ENCODE data around the gene MRPL11. TPM values are rescaled to one million over a fixed set of nuclear protein-coding genes. Genes with fewer than 3 reads are reported as not detected.
A peak's percentile ranks its signal among the peaks of the same experiment; 100 is the strongest.

The MRPL11 gene
- total and polyA plus RNA-seq, 2 experiments from 2014 or later = 139 to 237 TPM

- Histone ChIP-seq H3K36me3 (ENCODE audit: insufficient read depth) (no peaks in the 10 kb centered on the region; the same call in 1 of the 2 replicates), H3K27ac (ENCODE audit: low read depth) (no peak overlapping the region), H3K9me2 (ENCODE audit: insufficient read depth) (no peaks in the 10 kb centered on the region), H3K79me2 (replicated peaks; ENCODE audit: insufficient read depth) (peaks cover 6% of the 10 kb centered on the region; the same call in 1 of the 2 replicates), H3K27me3 (ENCODE audit: insufficient read depth) (no peaks in the 10 kb centered on the region), H4K20me1 (replicated peaks; ENCODE audit: insufficient read depth) (no peaks in the 10 kb centered on the region; the same call in 1 of the 2 replicates), H2AFZ (no peak overlapping the region), H3K4me3 (no peak overlapping the region), H3K4me2 (peak overlapping the region; percentile 51; the same call in 1 of the 2 replicates), H3K4me1 (ENCODE audit: insufficient read depth) (peaks cover 8% of the 10 kb centered on the region), H3F3A (replicated peaks; ENCODE audit: low read depth) (peaks cover 16% of the 10 kb centered on the region; the same call in 1 of the 2 replicates)
- Mint-ChIP-seq H3K4me1 (peaks cover 25% of the 10 kb centered on the region), H3K4me3 (peak overlapping the region; percentile 0; the same call in 1 of the 3 replicates), H3K9me3 (no peaks in the 10 kb centered on the region), H3K27me3 (ENCODE audit: insufficient read depth, low read depth, poor library complexity) (peaks cover 13% of the 10 kb centered on the region), H3K27ac (no peak overlapping the region), H3K36me3 (ENCODE audit: low read depth) (peaks cover 3% of the 10 kb centered on the region; the same call in 2 of the 3 replicates)
- ATAC-seq (no peak), DNase-seq (ENCODE audit: low spot score) (peak; percentile 34)
- TF ChIP-seq EZH2phosphoT487 (IDR thresholded peaks at IDR 0.05; ENCODE audit: unreplicated experiment) (no peak), ETS1 (IDR thresholded peaks at IDR 0.05) (no peak), STAT1 (IDR thresholded peaks at IDR 0.05; ENCODE audit: unreplicated experiment) (no peak), NANOG (IDR thresholded peaks at IDR 0.05; ENCODE audit: borderline replicate concordance) (no peak), POLR2AphosphoS5 (IDR thresholded peaks at IDR 0.05; ENCODE audit: low read depth) (no peak), ZNF462 (CRISPR knock-in tag; IDR thresholded peaks at IDR 0.05) (no peak)
Measured at GRCh38 chr11:66476173-66476840, 37.7 kb upstream of the MRPL11 start.

Measured in GM23338 (cell line).